Measurements from ENCODE around the gene FAM210A.

- TF ChIP-seq CTCF (IDR thresholded peaks at IDR 0.05 in 2 of 3, conservative IDR thresholded peaks at IDR 0.05 in 1 of 3; ENCODE audit: borderline replicate concordance in 1 of 3, insufficient read depth in 1 of 3, low read depth in 2 of 3, low read length in 2 of 3) (no peak), POLR2A (IDR thresholded peaks at IDR 0.05; ENCODE audit: borderline replicate concordance, extremely low read depth, insufficient read depth, insufficient read length) (no peak), POLR2AphosphoS5 (IDR thresholded peaks at IDR 0.05; ENCODE audit: low read depth, low read length) (no peak), EZH2 (IDR thresholded peaks at IDR 0.05) (no peak), TCF7L2 (IDR thresholded peaks at IDR 0.05; ENCODE audit: borderline replicate concordance, extremely low read depth, insufficient read depth, insufficient read length) (no peak), CEBPB (IDR thresholded peaks at IDR 0.05; ENCODE audit: low read depth) (no peak), ZBTB33 (IDR thresholded peaks at IDR 0.05; ENCODE audit: extremely low read depth, insufficient replicate concordance, low read length) (no peak), SIN3A (IDR thresholded peaks at IDR 0.05; ENCODE audit: low read depth) (no peak), FOSL1 (IDR thresholded peaks at IDR 0.05; ENCODE audit: low read depth) (no peak), JUND (IDR thresholded peaks at IDR 0.05) (no peak)
- TF ChIP-seq, protein P1, sequence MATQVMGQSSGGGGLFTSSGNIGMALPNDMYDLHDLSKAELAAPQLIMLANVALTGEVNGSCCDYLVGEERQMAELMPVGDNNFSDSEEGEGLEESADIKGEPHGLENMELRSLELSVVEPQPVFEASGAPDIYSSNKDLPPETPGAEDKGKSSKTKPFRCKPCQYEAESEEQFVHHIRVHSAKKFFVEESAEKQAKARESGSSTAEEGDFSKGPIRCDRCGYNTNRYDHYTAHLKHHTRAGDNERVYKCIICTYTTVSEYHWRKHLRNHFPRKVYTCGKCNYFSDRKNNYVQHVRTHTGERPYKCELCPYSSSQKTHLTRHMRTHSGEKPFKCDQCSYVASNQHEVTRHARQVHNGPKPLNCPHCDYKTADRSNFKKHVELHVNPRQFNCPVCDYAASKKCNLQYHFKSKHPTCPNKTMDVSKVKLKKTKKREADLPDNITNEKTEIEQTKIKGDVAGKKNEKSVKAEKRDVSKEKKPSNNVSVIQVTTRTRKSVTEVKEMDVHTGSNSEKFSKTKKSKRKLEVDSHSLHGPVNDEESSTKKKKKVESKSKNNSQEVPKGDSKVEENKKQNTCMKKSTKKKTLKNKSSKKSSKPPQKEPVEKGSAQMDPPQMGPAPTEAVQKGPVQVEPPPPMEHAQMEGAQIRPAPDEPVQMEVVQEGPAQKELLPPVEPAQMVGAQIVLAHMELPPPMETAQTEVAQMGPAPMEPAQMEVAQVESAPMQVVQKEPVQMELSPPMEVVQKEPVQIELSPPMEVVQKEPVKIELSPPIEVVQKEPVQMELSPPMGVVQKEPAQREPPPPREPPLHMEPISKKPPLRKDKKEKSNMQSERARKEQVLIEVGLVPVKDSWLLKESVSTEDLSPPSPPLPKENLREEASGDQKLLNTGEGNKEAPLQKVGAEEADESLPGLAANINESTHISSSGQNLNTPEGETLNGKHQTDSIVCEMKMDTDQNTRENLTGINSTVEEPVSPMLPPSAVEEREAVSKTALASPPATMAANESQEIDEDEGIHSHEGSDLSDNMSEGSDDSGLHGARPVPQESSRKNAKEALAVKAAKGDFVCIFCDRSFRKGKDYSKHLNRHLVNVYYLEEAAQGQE (IDR thresholded peaks at IDR 0.05; ENCODE audit: low read depth), result no peak
Measured at GRCh38 chr18:13640266-13640860, 86.0 kb downstream of the FAM210A start.

All from HCT116 (cell line).